HEK293 (cell line): ENCODE data around the gene KLHL15.

Experiments used
- KLF16 ChIP-seq: fragments of 450-650 bp; formaldehyde crosslinking; IDR thresholded peaks from 2 replicates; pipeline ENCODE4 v1.5.1; 2017; ENCODE audit warnings: missing biosample characterization, missing genetic modification characterization
- MYNN ChIP-seq: fragments of 450-650 bp; formaldehyde crosslinking; IDR thresholded peaks from 2 replicates; pipeline ENCODE4 v1.5.1; 2016; ENCODE audit warnings: missing biosample characterization, missing genetic modification characterization, borderline replicate concordance
- ZFP37 ChIP-seq: fragments of 450-650 bp; formaldehyde crosslinking; IDR thresholded peaks from 2 replicates; pipeline ENCODE4 v1.5.1; 2016; ENCODE audit warnings: missing biosample characterization, missing genetic modification characterization
- ZNF274 ChIP-seq, 2 experiments: fragments of 200-500 bp in 1 of 2; fragments of 450-650 bp in 1 of 2; sonication (Bioruptor generic) in 1 of 2; formaldehyde crosslinking in 1 of 2; IDR thresholded peaks; 2 replicates each; pipeline versions ENCODE4 v1.5.1 to v1.6.1; 2014 to 2016; ENCODE audit warnings: borderline replicate concordance in 1 of 2, inconsistent platforms in 1 of 2, low read length in 1 of 2, missing biosample characterization in 1 of 2, missing genetic modification characterization in 1 of 2
- ZNF37A ChIP-seq: fragments of 450-650 bp; IDR thresholded peaks from 2 replicates; pipeline ENCODE4 v1.5.1; 2018; ENCODE audit warnings: missing biosample characterization, missing genetic modification characterization
- ZNF768 ChIP-seq: fragments of 450-650 bp; formaldehyde crosslinking; IDR thresholded peaks from 2 replicates; pipeline ENCODE4 v1.5.1; 2018; ENCODE audit warnings: missing biosample characterization, mild to moderate bottlenecking, missing genetic modification characterization
- TF ChIP-seq, protein P1 (sequence below): fragments of 450-650 bp; formaldehyde crosslinking; IDR thresholded peaks from 2 replicates; pipeline ENCODE4 v1.5.1; 2016; ENCODE audit warnings: missing biosample characterization, missing genetic modification characterization
- TF ChIP-seq, protein P2 (sequence below): fragments of 450-650 bp; formaldehyde crosslinking; IDR thresholded peaks from 2 replicates; pipeline ENCODE4 v1.5.1; 2017; ENCODE audit warnings: missing biosample characterization, missing genetic modification characterization

DNA sequence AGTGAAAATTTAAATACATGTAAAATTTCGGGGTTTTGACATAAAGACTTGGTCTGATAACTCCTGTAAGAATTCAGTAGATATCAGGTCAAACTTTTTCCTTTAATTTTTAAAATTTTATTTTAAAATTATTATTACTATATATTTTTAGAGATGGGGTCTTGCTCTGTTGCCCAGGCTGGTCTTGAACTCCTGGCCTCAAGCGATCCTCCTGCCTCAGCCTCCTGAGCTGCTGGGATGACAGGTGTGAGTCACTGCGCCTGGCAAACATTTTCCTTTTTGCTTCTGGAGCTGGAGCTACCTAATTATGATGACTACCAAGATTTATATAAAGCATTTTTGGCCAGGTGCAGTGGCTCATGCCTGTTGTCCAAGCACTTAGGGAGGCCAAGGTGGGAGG lies 37.3 kb downstream of the KLHL15 start:
- no peak for TF ChIP-seq KLF16 (tag by site-specific recombination)
- TF ChIP-seq ZFP37 (tag by site-specific recombination), result no peak
- TF ChIP-seq, protein P1, sequence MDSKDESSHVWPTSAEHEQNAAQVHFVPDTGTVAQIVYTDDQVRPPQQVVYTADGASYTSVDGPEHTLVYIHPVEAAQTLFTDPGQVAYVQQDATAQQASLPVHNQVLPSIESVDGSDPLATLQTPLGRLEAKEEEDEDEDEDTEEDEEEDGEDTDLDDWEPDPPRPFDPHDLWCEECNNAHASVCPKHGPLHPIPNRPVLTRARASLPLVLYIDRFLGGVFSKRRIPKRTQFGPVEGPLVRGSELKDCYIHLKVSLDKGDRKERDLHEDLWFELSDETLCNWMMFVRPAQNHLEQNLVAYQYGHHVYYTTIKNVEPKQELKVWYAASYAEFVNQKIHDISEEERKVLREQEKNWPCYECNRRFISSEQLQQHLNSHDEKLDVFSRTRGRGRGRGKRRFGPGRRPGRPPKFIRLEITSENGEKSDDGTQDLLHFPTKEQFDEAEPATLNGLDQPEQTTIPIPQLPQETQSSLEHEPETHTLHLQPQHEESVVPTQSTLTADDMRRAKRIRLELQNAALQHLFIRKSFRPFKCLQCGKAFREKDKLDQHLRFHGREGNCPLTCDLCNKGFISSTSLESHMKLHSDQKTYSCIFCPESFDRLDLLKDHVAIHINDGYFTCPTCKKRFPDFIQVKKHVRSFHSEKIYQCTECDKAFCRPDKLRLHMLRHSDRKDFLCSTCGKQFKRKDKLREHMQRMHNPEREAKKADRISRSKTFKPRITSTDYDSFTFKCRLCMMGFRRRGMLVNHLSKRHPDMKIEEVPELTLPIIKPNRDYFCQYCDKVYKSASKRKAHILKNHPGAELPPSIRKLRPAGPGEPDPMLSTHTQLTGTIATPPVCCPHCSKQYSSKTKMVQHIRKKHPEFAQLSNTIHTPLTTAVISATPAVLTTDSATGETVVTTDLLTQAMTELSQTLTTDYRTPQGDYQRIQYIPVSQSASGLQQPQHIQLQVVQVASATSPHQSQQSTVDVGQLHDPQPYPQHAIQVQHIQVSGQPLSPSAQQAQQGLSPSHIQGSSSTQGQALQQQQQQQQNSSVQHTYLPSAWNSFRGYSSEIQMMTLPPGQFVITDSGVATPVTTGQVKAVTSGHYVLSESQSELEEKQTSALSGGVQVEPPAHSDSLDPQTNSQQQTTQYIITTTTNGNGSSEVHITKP (tag by site-specific recombination), result no peak
- TF ChIP-seq ZNF274 (IDR thresholded peaks at IDR 0.05; ENCODE audit: low read length), result no peak
- no peak for TF ChIP-seq ZNF274 (tag by site-specific recombination; IDR thresholded peaks at IDR 0.05; ENCODE audit: borderline replicate concordance)
- no peak for TF ChIP-seq MYNN (tag by site-specific recombination)
- no peak for TF ChIP-seq ZNF768 (tag by site-specific recombination)
- TF ChIP-seq, protein P2, sequence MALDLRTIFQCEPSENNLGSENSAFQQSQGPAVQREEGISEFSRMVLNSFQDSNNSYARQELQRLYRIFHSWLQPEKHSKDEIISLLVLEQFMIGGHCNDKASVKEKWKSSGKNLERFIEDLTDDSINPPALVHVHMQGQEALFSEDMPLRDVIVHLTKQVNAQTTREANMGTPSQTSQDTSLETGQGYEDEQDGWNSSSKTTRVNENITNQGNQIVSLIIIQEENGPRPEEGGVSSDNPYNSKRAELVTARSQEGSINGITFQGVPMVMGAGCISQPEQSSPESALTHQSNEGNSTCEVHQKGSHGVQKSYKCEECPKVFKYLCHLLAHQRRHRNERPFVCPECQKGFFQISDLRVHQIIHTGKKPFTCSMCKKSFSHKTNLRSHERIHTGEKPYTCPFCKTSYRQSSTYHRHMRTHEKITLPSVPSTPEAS (tag by site-specific recombination), result no peak
- TF ChIP-seq ZNF37A, result no peak
